Measurements from ENCODE around the gene LRRC25.
A peak's percentile ranks its signal among the peaks of the same experiment; 100 is the strongest.
"Not testable (repeated sequence)": the region's sequence is repeated elsewhere in the genome, so short reads cannot be mapped to it uniquely, and the experiment has no call there.

The LRRC25 gene

DNA sequence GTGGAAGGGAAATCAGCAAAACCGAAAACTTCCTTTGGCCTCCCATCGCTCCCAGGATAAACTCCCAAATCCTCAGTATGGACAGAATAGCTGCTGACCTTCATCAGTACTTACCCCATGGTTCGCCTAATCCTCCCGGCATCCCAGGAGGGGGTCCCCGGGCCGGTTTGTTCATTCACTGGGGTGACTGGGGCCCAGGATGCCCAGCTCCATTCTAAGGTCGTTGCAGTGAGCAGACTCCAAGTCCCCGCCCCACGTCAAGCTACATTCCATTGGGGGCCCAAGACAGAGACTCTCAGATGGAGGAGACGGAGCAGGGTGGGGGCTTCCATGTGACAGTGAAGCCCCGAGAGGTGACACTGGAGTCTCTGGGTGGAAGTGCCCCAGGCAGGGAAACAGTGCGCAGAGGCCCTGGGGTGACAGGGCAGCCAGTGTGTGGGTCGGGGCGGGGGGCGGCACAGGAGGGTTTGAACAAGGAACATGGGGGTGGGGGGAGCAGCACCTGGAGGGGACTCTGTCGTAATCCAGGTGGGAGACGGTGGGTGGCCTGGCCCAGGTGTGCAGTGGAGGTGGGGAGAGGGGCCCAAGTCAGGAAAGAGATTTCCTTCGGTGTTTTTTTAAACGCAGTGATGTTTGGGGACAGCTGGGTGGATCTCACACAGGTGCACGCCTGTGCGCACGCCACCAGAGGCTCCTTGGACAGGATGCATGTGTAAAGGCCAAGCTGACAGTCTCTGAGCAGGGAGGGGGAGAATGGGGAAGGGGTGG is 26.9 kb upstream of the LRRC25 start:
- DNase-seq = no peak

DNA sequence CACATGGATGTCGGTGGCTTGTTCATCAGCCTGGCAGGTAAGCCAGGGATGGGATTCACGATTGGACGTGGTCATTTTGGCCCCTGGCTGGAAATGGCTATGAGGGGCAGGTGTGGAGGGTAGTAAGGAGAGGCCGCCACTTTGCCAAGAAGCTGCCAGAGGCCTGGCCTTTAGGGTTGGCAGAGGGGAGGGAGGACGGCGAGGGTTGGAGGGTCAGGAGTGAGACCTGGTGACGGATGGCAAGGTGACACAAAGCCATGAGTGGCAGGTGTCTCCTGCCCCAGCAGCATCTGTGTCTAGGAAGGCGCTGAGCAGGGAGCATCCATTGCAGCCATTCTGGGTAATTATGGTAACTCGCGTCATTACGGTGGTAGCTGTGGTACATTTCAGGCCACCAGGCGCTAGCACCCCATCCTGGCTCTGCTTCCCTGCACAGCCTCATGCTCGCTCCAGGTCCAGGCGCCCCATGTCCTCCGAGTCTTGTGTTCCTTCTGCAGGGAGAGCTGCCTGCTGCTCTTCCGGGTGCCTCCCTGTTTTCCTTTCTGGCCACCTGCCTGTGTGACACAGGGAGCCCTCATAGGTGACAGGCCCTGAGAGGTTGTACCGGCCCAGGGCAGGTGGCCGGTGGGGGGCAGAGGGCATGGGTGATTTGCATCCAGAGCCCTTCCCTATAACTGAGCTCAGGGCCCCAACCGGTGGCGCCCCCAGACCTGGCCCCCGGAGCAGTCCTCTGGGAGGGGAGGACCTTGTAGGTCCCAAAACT is 26.0 kb upstream of the LRRC25 start:
- DNase-seq = no peak

DNA sequence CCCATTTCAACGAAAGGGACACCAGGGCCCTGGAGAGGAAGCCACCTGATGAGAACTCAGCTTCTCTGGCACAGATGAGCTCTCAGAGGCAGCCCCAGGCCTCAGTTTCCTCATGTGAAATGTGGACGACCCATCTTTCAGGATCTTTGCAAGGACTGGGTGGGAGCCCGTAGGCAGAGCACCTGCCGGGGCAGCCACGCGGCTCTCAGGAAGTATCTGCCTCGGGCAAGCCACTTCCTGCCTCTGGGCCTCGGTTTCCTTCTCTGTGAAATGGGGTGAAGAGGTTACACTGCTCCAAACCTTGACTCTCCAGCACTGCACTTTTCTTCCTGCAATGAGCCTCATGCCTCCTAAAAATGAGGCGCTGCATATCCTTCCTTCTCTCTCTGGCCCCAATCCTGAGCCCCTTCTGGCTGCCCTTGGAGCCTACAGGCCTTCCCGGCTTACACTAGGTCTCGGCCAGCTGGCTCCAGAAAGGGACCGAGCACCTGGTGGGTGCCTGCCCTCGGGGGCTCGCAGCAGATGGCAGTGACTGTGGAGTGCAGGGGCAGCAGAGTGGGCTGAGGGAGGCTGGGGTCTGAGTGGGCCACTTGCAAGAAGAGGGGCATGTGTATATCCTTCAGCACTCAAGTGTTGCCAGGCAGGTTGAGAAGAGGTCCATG is 25.2 kb upstream of the LRRC25 start:
- no peak for DNase-seq

DNA sequence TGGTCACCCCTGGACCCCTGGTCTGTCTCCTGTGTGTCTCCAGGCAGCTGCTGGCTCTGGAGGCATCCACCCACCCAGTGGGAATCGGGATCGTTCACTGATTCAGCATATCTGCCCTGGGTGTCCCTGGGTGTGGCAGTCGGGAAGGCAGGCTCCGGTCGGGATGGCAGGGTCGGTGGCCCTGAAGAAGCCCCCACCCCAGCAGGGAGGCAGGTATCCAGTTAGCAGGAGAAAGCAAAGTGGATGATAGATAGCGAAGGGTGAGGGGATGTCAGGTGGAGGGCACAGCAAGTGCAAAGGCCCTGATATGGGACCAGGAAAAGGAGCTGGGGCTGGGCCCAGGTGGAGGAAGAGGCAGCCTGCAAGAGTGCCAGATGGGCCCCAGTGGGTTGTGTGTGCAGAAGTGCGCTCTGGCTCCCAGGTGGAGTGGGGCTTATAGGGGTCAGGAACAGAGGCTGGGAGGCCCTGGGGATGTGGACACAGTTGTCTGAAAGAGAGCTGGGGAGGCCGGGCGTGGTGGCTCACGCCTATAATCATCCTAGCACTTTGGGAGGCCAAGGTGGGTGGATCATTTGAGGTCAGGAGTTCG is 24.0 kb upstream of the LRRC25 start:
- DNase-seq = no peak

DNA sequence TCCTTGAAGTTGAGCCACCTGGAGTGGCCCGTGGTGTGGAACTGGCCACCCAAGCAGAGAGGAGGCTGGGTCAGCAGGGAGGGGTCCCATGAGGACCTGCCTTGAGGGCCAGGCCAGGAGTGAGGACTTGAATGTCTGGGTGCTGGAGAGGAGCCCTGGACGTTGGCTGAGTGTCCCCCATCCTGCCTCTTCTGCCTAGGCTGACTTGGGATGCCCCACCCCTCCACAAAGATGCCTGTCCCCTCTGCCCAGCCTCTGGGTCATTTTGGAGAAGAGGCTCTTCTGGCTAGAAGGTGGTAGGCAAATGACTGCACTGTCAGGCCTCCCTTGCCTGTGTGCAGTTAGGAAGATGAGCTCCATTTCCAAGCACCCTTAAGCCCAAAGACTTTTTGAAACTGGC is 23.5 kb upstream of the LRRC25 start:
- no peak for DNase-seq

DNA sequence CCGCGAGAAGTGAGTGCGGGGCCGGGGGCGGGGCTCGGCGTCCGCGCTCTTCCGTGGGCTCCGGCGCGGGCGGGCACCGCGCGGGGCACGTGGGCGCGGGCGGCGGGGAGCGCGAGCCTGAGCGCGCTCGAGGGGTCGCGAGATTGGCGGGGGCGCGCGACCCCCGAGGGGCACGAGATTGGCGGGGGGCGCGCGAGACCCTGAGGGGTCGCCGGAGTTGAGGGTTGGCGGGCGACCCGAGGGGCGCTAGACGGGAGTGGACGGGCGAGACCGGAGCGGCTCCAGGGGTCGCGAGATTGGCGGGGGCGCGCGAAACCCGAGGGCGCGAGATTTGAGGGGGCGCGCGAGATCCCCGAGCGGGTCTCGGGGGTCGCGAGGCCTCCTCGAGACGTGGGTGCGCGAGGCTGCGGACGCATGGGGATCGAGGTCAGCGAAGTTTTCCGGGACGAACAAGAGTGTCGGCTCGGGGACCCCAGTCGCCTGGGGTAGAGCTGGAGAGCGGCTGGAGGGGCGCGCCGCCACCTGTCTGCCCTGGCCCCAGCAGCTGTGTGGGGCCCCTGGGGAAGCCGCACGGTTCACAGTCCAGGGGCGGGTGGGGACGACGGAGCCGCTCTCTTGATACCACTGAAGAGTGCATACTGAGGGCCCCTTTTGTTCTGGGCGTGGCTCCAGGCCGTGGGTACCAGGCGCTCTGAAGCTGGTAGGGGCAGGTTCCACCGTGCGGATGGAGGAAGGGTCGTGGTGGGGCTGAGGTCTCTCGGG is 22.5 kb upstream of the LRRC25 start:
- DNase-seq = no peak

DNA sequence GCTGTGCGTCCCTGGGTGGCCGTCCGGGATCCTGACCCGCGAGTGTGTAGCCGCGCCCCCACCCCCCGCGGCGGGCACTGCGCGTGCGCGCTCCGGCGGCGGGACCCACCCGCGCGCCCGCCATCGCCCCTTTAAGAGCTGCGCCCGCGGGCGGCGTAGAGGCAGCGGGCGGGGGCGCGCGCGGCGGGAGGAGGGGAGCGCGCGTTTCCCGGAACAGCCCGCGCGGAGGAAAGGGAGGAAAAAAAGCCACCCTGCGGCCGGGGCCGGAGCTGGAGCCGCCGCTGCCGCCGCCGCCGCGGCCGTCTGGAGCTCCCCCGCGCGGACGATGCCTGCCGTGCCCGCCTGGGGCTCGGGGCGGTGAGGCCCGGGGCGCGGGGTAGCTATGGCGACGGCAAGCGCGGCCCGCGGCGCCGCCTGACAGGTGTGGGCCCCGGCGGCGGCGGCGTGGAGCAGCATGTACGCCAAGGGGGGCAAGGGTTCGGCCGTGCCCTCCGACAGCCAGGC is 21.8 kb upstream of the LRRC25 start, which contains the start of gene SSBP4:
SSBP4 (plus strand) TSS at position 204 of the 504 bp plus-strand sequence; CDS start at position 455, 251 bp downstream.
- DNase-seq = peak; percentile 77

DNA sequence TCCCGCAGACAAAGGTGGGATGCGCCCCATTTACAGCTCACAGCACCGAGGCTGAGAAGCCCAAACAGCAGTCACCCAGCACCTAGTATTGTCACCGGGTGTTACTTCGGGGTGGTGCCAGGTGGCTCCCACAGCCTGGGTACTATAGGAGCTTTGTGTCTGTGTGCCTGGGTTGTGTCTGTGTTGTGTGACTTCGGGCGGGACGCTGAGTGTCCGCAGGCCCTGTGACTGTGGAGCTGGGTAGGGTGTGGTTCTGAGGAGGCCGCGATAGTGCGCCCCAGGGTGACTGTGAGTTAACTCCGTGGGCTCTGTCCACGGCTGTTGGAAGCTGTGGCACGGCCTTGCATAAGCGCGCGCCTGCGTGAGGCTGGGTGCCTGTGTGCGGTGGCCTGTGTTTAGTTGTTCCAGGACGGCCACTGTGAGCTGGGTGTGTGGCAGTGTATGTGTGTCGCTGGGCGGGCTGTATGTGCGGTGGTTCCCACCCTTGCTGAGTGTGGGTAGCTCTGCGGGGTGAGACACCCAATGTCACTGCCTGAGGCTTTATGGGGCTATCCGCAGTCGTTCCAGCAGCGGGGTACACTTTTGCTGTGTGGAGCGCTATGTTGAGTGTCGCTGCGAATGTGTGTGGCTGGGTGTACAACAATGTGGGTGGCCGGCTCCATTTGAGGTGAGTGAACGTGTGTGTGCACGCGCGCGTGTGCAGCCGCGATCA is 21.2 kb upstream of the LRRC25 start:
- DNase-seq = no peak

DNA sequence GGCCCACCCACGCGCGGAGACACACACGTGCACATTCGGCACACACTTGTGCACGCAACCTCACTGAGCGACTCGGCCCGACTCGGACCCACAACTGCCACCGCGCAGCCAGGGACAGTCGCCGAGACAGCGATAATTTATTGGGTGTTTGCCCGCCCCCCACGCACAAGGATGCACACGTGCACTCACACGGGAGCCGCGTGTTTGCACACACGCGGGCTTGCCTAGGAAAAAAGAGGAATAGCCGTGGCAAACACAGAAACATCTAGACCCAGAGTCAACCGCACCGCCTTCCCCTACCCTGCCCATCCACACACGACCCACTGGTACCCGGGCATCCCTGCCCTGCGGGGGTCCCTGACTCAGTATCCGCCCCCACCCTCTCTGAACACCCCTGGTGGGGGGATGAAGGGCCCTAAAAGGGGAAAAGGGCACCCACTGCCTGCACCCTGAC is 20.6 kb upstream of the LRRC25 start:
- no peak for DNase-seq

DNA sequence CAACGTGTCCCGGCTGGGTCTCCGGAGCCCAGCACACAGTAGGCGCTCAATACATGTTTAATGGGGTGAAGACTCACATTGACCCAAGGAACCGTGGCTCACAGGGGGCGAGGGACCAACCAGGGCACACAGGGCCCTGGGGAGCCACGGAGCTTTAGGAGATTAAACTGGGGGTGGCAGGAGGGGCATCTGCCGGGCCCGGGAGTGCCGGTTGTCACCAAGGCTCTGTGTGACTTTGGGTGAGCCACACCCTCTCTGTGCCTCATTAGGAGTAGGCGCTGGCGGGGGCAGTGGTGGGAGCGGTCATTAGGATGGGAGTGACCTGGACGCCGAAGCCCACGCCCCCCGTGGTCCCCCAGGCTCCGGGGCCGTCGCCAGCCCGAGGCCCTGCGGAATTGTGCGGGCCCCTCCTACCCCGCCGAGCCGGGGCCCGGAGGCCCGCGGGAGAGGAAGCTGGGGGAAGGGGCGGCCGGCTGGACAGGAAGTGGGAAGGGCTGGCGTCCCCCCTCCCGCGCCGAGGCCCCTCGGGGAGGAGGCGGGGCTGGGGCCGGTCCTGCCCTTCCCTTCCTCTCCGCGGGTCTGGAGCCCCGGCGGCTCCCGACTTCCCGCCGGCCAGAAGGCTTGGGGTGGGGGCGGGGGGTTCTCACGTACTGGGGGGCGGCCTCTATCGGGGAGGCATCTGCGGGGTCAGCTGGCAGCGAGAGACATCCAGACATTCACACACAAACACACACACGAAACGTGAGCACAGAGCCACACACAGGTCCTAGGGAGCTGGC is 20.0 kb upstream of the LRRC25 start:
- peak; percentile 69 for DNase-seq

DNA sequence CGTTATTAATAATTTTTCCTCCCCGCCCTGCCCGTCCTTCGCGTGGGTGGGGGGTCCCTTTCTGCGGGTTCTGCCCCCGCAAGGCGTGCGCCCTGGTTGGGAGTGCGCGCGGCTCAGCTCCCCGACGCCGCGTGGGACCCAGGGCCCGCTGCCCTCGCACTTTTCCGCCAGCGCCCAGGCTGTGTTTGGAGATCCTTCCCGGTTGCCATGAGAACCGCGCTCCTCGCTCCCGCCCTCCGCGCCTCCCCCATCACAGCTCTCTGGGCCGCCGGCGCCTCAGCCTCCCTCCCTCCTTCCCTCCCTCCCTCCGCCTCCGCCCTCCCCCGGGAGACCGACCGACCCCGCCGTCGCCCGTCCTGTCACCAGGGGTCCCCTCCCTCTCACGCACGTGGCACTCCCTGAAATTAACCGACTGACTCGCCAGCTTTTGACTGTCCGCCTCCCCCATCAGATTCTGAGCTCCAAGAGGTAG is 19.4 kb upstream of the LRRC25 start:
- peak; percentile 90 for DNase-seq

DNA sequence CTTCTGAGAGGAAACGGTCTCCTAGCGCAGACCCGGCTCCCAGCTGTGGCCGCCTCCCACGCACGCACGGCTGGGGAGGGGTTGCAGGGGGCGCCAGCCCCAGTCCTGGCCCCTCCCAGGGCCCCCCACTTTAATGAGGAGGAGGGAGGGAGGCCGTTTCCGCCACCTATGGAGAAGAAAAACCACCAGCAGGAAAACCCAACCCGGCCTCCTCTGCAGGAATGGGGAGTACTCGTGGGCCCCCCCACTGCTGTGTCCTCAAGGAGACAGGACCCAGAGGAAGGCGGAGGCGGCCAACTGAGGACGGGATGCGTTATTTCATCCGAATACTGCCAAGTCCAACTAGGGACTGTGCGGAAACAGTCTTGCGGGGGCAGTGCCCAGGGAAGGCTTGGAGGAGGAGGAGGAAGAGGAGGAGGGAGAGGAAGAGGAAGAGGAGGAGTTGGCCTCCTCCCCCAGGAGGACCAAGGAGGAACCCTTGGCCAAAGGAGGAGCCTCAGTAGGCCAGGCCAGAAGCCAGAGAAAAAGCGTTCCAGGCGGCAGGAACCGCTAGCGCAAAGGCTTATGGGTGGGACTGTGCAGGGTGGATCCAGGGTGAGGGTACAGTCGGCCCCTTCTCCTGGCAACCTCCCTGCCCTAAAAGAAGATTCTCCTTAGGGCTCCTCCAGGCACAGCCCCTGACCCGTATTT is 17.9 kb upstream of the LRRC25 start:
- peak; percentile 71 for DNase-seq

DNA sequence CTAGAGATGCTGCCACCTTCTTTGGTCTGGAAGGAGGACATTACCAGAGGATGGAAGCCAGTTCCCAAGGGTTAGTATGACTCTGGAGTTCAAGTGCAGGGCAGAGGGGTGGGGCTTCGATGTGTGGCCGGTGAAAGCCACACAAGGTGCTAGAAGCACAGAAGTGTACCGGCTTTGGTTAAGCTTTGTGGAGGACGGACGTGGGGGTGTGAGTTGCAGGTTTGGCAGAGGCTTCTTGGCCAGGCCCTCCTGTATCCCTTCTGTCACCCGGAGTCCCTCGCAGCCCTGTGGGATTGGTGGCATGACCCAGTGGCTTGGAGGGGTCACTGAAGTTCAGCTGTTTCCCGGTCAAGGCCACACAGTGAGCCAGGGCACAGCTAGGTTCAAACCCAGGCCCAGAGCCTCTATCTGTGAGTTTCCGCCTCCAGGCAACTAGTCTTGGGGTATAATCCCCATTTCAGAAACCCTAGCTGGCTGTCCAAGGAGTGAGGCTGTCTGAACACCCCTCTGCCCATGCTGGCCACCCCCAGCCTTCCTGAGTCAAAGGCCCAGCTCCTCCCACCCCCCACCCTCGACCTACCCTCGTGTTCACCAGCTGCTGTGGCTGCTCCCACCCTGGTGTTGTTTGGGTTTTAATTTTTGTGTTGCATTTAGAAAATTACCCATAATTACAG is 17.2 kb upstream of the LRRC25 start:
- no peak for DNase-seq

DNA sequence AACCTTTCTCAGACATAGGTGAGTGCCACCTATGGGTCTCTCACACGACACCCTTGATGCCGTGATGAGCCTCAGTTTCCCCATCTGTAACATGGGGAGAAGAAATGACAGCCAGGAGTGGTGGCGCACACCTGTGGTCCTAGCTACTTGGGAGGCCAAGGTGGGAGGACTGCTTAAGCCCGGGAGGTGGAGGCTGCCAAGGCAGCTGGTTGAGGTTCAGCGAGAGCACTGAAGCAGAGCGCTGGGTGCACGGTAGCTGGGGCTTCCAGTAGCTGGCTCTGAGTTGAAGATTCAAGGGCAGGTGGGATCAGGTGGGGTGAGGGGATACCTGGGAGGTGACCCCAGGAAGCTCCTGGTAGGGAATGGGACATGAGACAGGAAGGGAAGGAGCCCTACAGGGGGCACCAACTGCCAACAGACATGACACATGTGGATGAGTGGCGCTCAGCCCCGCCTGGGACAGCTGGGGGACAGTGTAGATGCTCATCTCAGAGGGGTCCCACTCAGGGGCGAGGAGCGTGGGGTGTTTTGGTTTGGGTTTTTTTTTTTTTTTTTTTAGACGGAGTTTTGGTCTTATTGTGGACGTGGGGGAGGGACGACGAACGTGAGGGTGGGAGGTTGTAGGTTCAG is 15.3 kb upstream of the LRRC25 start:
- DNase-seq = no peak

DNA sequence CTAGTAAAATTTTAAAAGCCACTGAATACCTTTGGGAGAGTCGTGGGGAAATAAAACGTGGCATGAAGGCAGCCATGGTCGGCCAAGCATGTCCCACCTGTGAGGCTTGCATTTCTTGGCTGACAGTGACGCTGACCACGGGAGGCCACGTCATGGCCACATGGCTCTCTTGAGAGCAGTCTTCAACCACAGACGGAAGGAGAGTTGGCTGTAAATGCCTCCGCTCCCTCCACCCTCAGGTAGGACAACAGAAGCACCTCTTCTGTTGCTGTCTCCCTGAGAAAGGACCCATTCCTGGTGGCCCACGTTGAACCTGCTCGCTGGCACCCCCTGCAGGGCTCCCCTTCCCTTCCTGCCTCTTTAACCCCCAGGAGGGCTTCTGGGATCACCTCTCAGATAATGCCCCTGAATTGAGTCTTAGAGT is 10.6 kb upstream of the LRRC25 start:
- no peak for DNase-seq

DNA sequence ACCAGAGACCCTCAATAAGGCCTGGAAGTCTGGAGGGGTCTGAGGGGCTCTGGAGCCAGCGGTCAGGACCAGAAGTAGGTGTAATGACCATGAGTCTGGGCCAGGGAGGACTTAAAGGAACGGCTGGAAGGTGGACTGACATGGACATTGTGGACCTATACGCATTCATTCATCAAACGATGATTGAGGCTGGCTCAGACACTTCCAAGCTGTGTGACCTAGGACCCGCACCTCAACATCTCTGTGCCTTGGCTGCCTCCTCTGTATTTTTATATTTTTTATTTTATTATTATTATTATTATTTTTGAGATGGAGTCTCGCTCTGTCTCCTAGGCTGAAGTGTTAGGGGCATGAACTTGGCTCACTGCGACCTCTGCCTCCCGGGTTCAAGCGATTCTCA is 9.3 kb upstream of the LRRC25 start:
- no peak for DNase-seq

DNA sequence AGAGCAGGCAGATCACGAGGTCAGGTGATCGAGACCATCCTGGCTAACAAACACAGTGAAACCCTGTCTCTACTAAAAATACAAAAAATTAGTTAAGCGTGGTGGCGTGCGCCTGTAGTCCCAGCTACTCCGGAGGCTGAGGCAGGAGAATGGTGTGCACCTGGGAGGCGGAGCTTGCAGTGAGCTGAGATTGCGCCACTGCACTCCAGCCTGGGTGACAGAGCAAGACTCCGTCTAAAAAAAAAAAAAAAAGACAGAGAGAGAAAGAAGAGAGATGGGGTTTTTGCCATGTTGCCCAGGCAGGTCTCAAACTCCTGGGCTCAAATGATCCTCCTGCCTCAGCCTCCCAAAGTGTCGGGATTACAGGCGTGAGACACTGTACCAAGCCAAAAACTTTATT is 8.3 kb upstream of the LRRC25 start:
- not testable (repeated sequence) for DNase-seq

DNA sequence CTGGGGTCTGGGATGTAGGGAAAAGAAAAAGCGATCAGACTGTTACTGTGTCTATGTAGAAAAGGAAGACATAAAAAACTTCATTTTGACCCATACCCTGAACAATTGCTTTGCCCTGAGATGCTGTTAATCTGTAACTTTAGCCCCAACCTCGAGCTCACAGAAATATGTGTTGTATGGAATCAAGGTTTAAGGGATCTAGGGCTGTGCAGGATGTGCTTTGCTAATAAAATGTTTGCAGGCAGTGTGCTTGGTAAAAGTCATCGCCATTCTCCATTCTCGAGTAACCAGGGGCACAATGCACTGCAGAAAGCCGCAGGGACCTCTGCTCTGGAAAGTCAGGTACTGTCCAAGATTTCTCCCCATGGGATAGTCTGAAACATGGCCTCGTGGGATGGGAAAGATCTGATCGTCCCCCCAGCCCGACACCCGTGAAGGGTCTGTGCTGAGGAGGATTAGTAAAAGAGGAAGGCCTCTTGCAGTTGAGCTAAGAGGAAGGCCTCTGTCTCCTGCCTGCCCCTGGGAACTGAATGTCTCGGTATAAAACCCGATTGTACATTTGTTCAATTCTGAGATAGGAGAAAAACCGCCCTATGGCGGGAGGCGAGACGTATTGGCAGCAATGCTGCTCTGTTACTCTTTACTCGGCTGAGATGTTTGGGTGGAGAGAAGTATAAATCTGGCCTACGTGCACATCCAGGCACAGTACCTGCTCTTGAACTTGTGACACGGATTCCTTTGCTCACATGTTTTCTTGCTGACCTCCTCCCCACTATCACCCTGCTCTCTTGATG is 5.2 kb upstream of the LRRC25 start:
- not testable (repeated sequence) for DNase-seq

Data from HCEC 1CT (cell line).